OCI-LY7 (cell line): Measurements from ENCODE around the gene HSPB6.

Source experiments
- CTCF ChIP-seq: fragments of 200-600 bp; sonication (generic); conservative IDR thresholded peaks from 2 replicates; pipeline ENCODE4 v1.5.1; 2014; ENCODE audit warnings: mild to moderate bottlenecking, antibody characterized with exemption, low read length, moderate library complexity, mixed read lengths
- EZH2phosphoT487 ChIP-seq: fragments of 200-600 bp; sonication (generic); IDR thresholded peaks from 2 replicates; pipeline ENCODE4 v1.6.1; 2018; ENCODE audit warnings: low read depth, borderline replicate concordance, mild to moderate bottlenecking, mixed run types, antibody characterized with exemption, low read length, moderate library complexity, mixed read lengths

- TF ChIP-seq CTCF (no peak), EZH2phosphoT487 (no peak)
Observed at GRCh38 chr19:35715981-35716800, 40.6 kb downstream of the HSPB6 start.
